ENCODE results near the gene TSHZ2. TPM values are rescaled to one million over a fixed set of nuclear protein-coding genes. Genes with fewer than 3 reads are reported as not detected.
"Not testable (repeated sequence)": the region's sequence is repeated elsewhere in the genome, so short reads cannot be mapped to it uniquely, and the experiment has no call there.

Gene TSHZ2
- total RNA-seq, 2 experiments from 2014 or later, result 34.1 to 37.8 TPM

GRCh38 chr20:52966543-52966942, 5.6 kb upstream of the TSHZ2 start:
- H3K36me3 Mint-ChIP-seq (ENCODE audit: low read depth); intact Hi-C loops (cut with micrococcal nuclease); H3K4me3 Mint-ChIP-seq; H3K9me3 Mint-ChIP-seq; H3K27ac Mint-ChIP-seq; H3K27me3 Mint-ChIP-seq (ENCODE audit: low read depth); DNase-seq; CTCF ChIA-PET: not testable (repeated sequence)
- H3K4me1 Mint-ChIP-seq (ENCODE audit: low read depth), result peaks cover 33% of the 10 kb centered on the region

- Mint-ChIP-seq H3K4me3 (peak overlapping the region; percentile 53), H3K36me3 (ENCODE audit: low read depth) (peaks cover 28% of the 10 kb centered on the region), H3K27me3 (ENCODE audit: low read depth) (no peaks in the 10 kb centered on the region), H3K4me1 (ENCODE audit: low read depth) (peaks cover 26% of the 10 kb centered on the region), H3K27ac (peak overlapping the region; percentile 69), H3K9me3 (no peaks in the 10 kb centered on the region)
- no peak for DNase-seq
- intact Hi-C loops (cut with micrococcal nuclease), result loop anchor here (1.0 to 5.0 kb wide), 4 partner anchors 8 to 659 kb away; no protein-coding TSS in a partner anchor
- CTCF ChIA-PET, result interaction anchor here (0.6 to 0.7 kb wide), 3 partner anchors 10 to 154 kb away, joined by 3 to 4 read pairs (median 3); no protein-coding TSS in a partner anchor
Observed at GRCh38 chr20:52971498-52972189, 514 bp upstream of the TSHZ2 start.

- H3K27me3 Mint-ChIP-seq (ENCODE audit: low read depth), result no peaks in the 10 kb centered on the region
- CTCF ChIA-PET, result interaction anchor here (0.9 to 1.7 kb wide), 3 partner anchors 61 to 208 kb away, joined by 3 to 4 read pairs (median 4); no protein-coding TSS in a partner anchor
- H3K4me1 Mint-ChIP-seq (ENCODE audit: low read depth), result peaks cover 42% of the 10 kb centered on the region
- peaks cover 37% of the 10 kb centered on the region for H3K36me3 Mint-ChIP-seq (ENCODE audit: low read depth)
- peak overlapping the region; percentile 94 for H3K4me3 Mint-ChIP-seq
- no peaks in the 10 kb centered on the region for H3K9me3 Mint-ChIP-seq
- DNase-seq, result peak; percentile 53
- peak overlapping the region; percentile 98 for H3K27ac Mint-ChIP-seq
- intact Hi-C loops (cut with micrococcal nuclease), result loop anchor here (5.0 kb wide), 3 partner anchors 101 to 661 kb away; no protein-coding TSS in a partner anchor
Observed at GRCh38 chr20:52972965-52973819, 1.0 kb downstream of the TSHZ2 start.

GRCh38 chr20:52974179-52974594, 2.0 kb downstream of the TSHZ2 start:
- CTCF ChIA-PET, result interaction anchor here (0.9 to 1.7 kb wide), 5 partner anchors 15 to 209 kb away, joined by 3 to 4 read pairs (median 3); no protein-coding TSS in a partner anchor
- intact Hi-C loops (cut with micrococcal nuclease), result loop anchor here (1.0 to 5.0 kb wide), 11 partner anchors 27 to 662 kb away; no protein-coding TSS in a partner anchor

GRCh38 chr20:52975029-52975732, 3.0 kb downstream of the TSHZ2 start:
- intact Hi-C loops (cut with micrococcal nuclease), result loop anchor here (2.0 to 5.0 kb wide), 2 partner anchors 164 to 617 kb away; partner anchors contain the start of gene ZNF217
- H3K27ac Mint-ChIP-seq, result peak overlapping the region; percentile 98
- peak; percentile 42 for DNase-seq
- CTCF ChIA-PET, result interaction anchor here (0.7 to 1.7 kb wide), 8 partner anchors 14 to 171 kb away, joined by 3 to 7 read pairs (median 3); no protein-coding TSS in a partner anchor
- peaks cover 46% of the 10 kb centered on the region for H3K36me3 Mint-ChIP-seq (ENCODE audit: low read depth)
- no peaks in the 10 kb centered on the region for H3K27me3 Mint-ChIP-seq (ENCODE audit: low read depth)
- H3K9me3 Mint-ChIP-seq, result no peaks in the 10 kb centered on the region
- peak overlapping the region; percentile 94 for H3K4me3 Mint-ChIP-seq
- peaks cover 54% of the 10 kb centered on the region for H3K4me1 Mint-ChIP-seq (ENCODE audit: low read depth)

More at GRCh38 chr20:52974179-52974594, 2.0 kb downstream of the TSHZ2 start:
- peak; percentile 81 for DNase-seq
- peak overlapping the region; percentile 98 for H3K27ac Mint-ChIP-seq
- H3K4me3 Mint-ChIP-seq, result peak overlapping the region; percentile 94
- no peaks in the 10 kb centered on the region for H3K9me3 Mint-ChIP-seq
- peaks cover 41% of the 10 kb centered on the region for H3K36me3 Mint-ChIP-seq (ENCODE audit: low read depth)
- H3K4me1 Mint-ChIP-seq (ENCODE audit: low read depth), result peaks cover 46% of the 10 kb centered on the region
- H3K27me3 Mint-ChIP-seq (ENCODE audit: low read depth), result no peaks in the 10 kb centered on the region

GRCh38 chr20:52975803-52976531, 3.8 kb downstream of the TSHZ2 start:
- Mint-ChIP-seq H3K27ac (peak overlapping the region; percentile 98), H3K36me3 (ENCODE audit: low read depth) (peaks cover 48% of the 10 kb centered on the region), H3K4me3 (peak overlapping the region; percentile 94), H3K27me3 (ENCODE audit: low read depth) (no peaks in the 10 kb centered on the region), H3K9me3 (no peaks in the 10 kb centered on the region), H3K4me1 (ENCODE audit: low read depth) (peaks cover 58% of the 10 kb centered on the region)
- intact Hi-C loops (cut with micrococcal nuclease), result loop anchor here (2.0 to 5.0 kb wide), 2 partner anchors 163 to 616 kb away; partner anchors contain the start of gene ZNF217
- CTCF ChIA-PET, result interaction anchor here (0.8 to 1.2 kb wide), 4 partner anchors 24 to 170 kb away, joined by 3 to 7 read pairs (median 3); no protein-coding TSS in a partner anchor
- DNase-seq, result no peak

- no peaks in the 10 kb centered on the region for H3K9me3 Mint-ChIP-seq
- H3K27ac Mint-ChIP-seq, result peak overlapping the region; percentile 98
- intact Hi-C loops (cut with micrococcal nuclease), result loop anchor here (1.0 to 5.0 kb wide), 3 partner anchors 8 to 613 kb away; partner anchors contain the start of gene ZNF217
- no peaks in the 10 kb centered on the region for H3K27me3 Mint-ChIP-seq (ENCODE audit: low read depth)
- DNase-seq, result no peak
- H3K4me1 Mint-ChIP-seq (ENCODE audit: low read depth), result peaks cover 68% of the 10 kb centered on the region
- H3K36me3 Mint-ChIP-seq (ENCODE audit: low read depth), result peaks cover 42% of the 10 kb centered on the region
- CTCF ChIA-PET, result interaction anchor here (0.6 to 1.2 kb wide), 4 partner anchors 13 to 237 kb away, joined by 3 to 6 read pairs (median 4); no protein-coding TSS in a partner anchor
- peak overlapping the region; percentile 63 for H3K4me3 Mint-ChIP-seq
Observed at GRCh38 chr20:52978851-52979250, 6.7 kb downstream of the TSHZ2 start.

GRCh38 chr20:52981051-52981450, 8.9 kb downstream of the TSHZ2 start:
- Mint-ChIP-seq H3K36me3 (ENCODE audit: low read depth) (peaks cover 46% of the 10 kb centered on the region), H3K4me3 (no peak overlapping the region), H3K9me3 (no peaks in the 10 kb centered on the region), H3K4me1 (ENCODE audit: low read depth) (peaks cover 82% of the 10 kb centered on the region), H3K27ac (peak overlapping the region; percentile 95), H3K27me3 (ENCODE audit: low read depth) (no peaks in the 10 kb centered on the region)
- intact Hi-C loops (cut with micrococcal nuclease), result no loop called here
- CTCF ChIA-PET, result no interaction called here
- DNase-seq, result no peak

- DNase-seq, result peak; percentile 49
- H3K9me3 Mint-ChIP-seq, result no peaks in the 10 kb centered on the region
- H3K27me3 Mint-ChIP-seq (ENCODE audit: low read depth), result no peaks in the 10 kb centered on the region
- H3K36me3 Mint-ChIP-seq (ENCODE audit: low read depth), result peaks cover 41% of the 10 kb centered on the region
- peak overlapping the region; percentile 76 for H3K27ac Mint-ChIP-seq
- CTCF ChIA-PET, result interaction anchor here (0.8 to 1.5 kb wide), 3 partner anchors 10 to 224 kb away, joined by 3 to 7 read pairs (median 3); no protein-coding TSS in a partner anchor
- H3K4me1 Mint-ChIP-seq (ENCODE audit: low read depth), result peaks cover 71% of the 10 kb centered on the region
- intact Hi-C loops (cut with micrococcal nuclease), result no loop called here
- H3K4me3 Mint-ChIP-seq, result peak overlapping the region; percentile 58
Observed at GRCh38 chr20:52983726-52984450, 11.7 kb downstream of the TSHZ2 start.

GRCh38 chr20:52984451-52984810, 12.3 kb downstream of the TSHZ2 start:
- DNase-seq, result no peak
- intact Hi-C loops (cut with micrococcal nuclease), result no loop called here
- Mint-ChIP-seq H3K4me1 (ENCODE audit: low read depth) (peaks cover 65% of the 10 kb centered on the region), H3K27ac (peak overlapping the region; percentile 76), H3K4me3 (peak overlapping the region; percentile 58), H3K36me3 (ENCODE audit: low read depth) (peaks cover 36% of the 10 kb centered on the region), H3K27me3 (ENCODE audit: low read depth) (no peaks in the 10 kb centered on the region), H3K9me3 (no peaks in the 10 kb centered on the region)
- CTCF ChIA-PET, result interaction anchor here (0.8 to 1.2 kb wide), 2 partner anchors 9 to 224 kb away, joined by 3 read pairs; no protein-coding TSS in a partner anchor

All from activated naive CD4-positive, alpha-beta T cell treated with anti-CD3 and anti-CD28 coated beads for 36 hours (primary cell).